GM23338 (cell line): ENCODE results near the gene MAN2B2. TPM values are rescaled to one million over a fixed set of nuclear protein-coding genes. Genes with fewer than 3 reads are reported as not detected.

Source experiments
- ATAC-seq: fragments of 200-7000 bp; cut with Tn5 transposase; 3 replicates; pipeline ENCODE4 v1.9.1; 2020
- DNase-seq: peaks from one replicate; pipeline ENCODE4 v3.0.0-alpha.2; 2015; ENCODE audit warnings: low spot score
- H2AFZ ChIP-seq: fragments of 200-600 bp; sonication (generic); 2 replicates; pipeline ENCODE4 v1.8.0; 2016; ENCODE audit warnings: antibody characterized with exemption, mild to moderate bottlenecking, moderate library complexity
- H3F3A ChIP-seq: fragments of 200-600 bp; sonication (generic); replicated peaks from 2 replicates; pipeline ENCODE4 v1.8.0; 2017; ENCODE audit warnings: antibody characterized with exemption, mixed run types, low read depth
- H3K27ac ChIP-seq: fragments of 200-600 bp; sonication (generic); 2 replicates; pipeline ENCODE4 v1.6.1; 2016; ENCODE audit warnings: low read depth
- H3K27me3 ChIP-seq: fragments of 200-600 bp; sonication (generic); 2 replicates; pipeline ENCODE4 v1.8.0; 2016; ENCODE audit warnings: mild to moderate bottlenecking, mixed run types, moderate library complexity; ENCODE audit not compliant: insufficient read depth
- H3K36me3 ChIP-seq: fragments of 200-600 bp; sonication (generic); 2 replicates; pipeline ENCODE4 v1.8.0; 2016; ENCODE audit warnings: mild to moderate bottlenecking; ENCODE audit not compliant: insufficient read depth
- H3K4me1 ChIP-seq: fragments of 200-600 bp; sonication (generic); 2 replicates; pipeline ENCODE4 v1.8.0; 2016; ENCODE audit warnings: mild to moderate bottlenecking, moderate library complexity; ENCODE audit not compliant: insufficient read depth
- H3K4me2 ChIP-seq: fragments of 200-600 bp; sonication (generic); 2 replicates; pipeline ENCODE4 v1.7.1; 2017; ENCODE audit warnings: mixed run types
- H3K4me3 ChIP-seq: fragments of 200-600 bp; sonication (generic); 2 replicates; pipeline ENCODE4 v1.6.1; 2016; ENCODE audit warnings: mixed run types
- H3K79me2 ChIP-seq: fragments of 200-600 bp; sonication (generic); replicated peaks from 2 replicates; pipeline ENCODE4 v1.8.0; 2017; ENCODE audit warnings: mild to moderate bottlenecking; ENCODE audit not compliant: insufficient read depth
- H3K9me2 ChIP-seq: fragments of 200-600 bp; sonication (generic); 2 replicates; pipeline ENCODE4 v1.8.0; 2017; ENCODE audit not compliant: insufficient read depth
- H4K20me1 ChIP-seq: fragments of 200-600 bp; sonication (generic); replicated peaks from 2 replicates; pipeline ENCODE4 v1.8.0; 2017; ENCODE audit warnings: mild to moderate bottlenecking; ENCODE audit not compliant: insufficient read depth
- H3K27ac Mint-ChIP-seq: 2 replicates; pipeline ENCODE4 v1.8.0; 2020; ENCODE audit warnings: inconsistent platforms, mild to moderate bottlenecking, moderate library complexity, mixed read lengths
- H3K27me3 Mint-ChIP-seq: 3 replicates; pipeline ENCODE4 v1.8.0; 2022; ENCODE audit warnings: low read depth, mild to moderate bottlenecking, moderate library complexity, mixed read lengths, inconsistent platforms; ENCODE audit not compliant: insufficient read depth, poor library complexity
- H3K36me3 Mint-ChIP-seq: 3 replicates; pipeline ENCODE4 v1.8.0; 2021; ENCODE audit warnings: low read depth, mild to moderate bottlenecking, inconsistent platforms, moderate library complexity, mixed read lengths
- H3K4me1 Mint-ChIP-seq: 3 replicates; pipeline ENCODE4 v1.8.0; 2020; ENCODE audit warnings: mild to moderate bottlenecking, inconsistent platforms, mixed read lengths
- H3K4me3 Mint-ChIP-seq: 3 replicates; pipeline ENCODE4 v1.8.0; 2021; ENCODE audit warnings: moderate library complexity, mild to moderate bottlenecking, inconsistent platforms, mixed read lengths
- H3K9me3 Mint-ChIP-seq: 3 replicates; pipeline ENCODE4 v1.8.0; 2020; ENCODE audit warnings: moderate library complexity, mild to moderate bottlenecking, inconsistent platforms, mixed read lengths
- ETS1 ChIP-seq: IDR thresholded peaks from 2 replicates; pipeline ENCODE4 v1.6.1; 2016; ENCODE audit warnings: antibody characterized with exemption
- EZH2phosphoT487 ChIP-seq: fragments of 200-600 bp; sonication (generic); IDR thresholded peaks from one replicate; pipeline ENCODE4 v1.8.1; 2018; ENCODE audit warnings: antibody characterized with exemption; ENCODE audit not compliant: unreplicated experiment
- NANOG ChIP-seq: IDR thresholded peaks from 2 replicates; pipeline ENCODE4 v1.6.1; 2016; ENCODE audit warnings: antibody characterized with exemption, borderline replicate concordance
- POLR2AphosphoS5 ChIP-seq: IDR thresholded peaks from 2 replicates; pipeline ENCODE4 v1.6.1; 2016; ENCODE audit warnings: antibody characterized with exemption, low read depth
- REST ChIP-seq: IDR thresholded peaks from one replicate; pipeline ENCODE4 v1.6.1; 2018; ENCODE audit warnings: antibody characterized with exemption; ENCODE audit not compliant: unreplicated experiment
- ZNF114 ChIP-seq: fragments of 250-450 bp; sonication (Bioruptor Pico); IDR thresholded peaks from 2 replicates; pipeline ENCODE4 v1.5.0; 2020; ENCODE audit warnings: mild to moderate bottlenecking, moderate library complexity
- ZNF462 ChIP-seq: fragments of 250-450 bp; sonication (Bioruptor Pico); IDR thresholded peaks from 2 replicates; pipeline ENCODE4 v1.5.0; 2020; ENCODE audit warnings: mild to moderate bottlenecking, moderate library complexity
- polyA plus RNA-seq: library from polyadenylated mRNA; unstranded; fragments of >200 nt; fragmentation: Nextera tagmentation; extraction: Ambion mirVana; gene quantifications from 2 replicates; pipeline ENCODE4 v1.2.1, GENCODE V29; 2016
- total RNA-seq: library from RNA; depleted of rRNA; stranded (reverse); fragments of >200 nt; shearing (Covaris generic); gene quantifications from 2 replicates; pipeline ENCODE4 v1.2.3, GENCODE V29; 2014

MAN2B2 gene
- total and polyA plus RNA-seq, 2 experiments from 2014 or later, result 1.6 to 6.9 TPM

- TF ChIP-seq ZNF462 (no peak), REST (no peak), ZNF114 (CRISPR knock-in tag) (no peak), POLR2AphosphoS5 (no peak)
Measured at GRCh38 chr4:6576512-6576911, 1.5 kb downstream of the MAN2B2 start (continued).

- peaks cover 3% of the 10 kb centered on the region; the same call in 2 of the 3 replicates for H3K9me3 Mint-ChIP-seq
- ATAC-seq (no peak), DNase-seq (no peak)
- Histone ChIP-seq H3K27me3 (peaks cover 20% of the 10 kb centered on the region), H3K36me3 (no peaks in the 10 kb centered on the region), H3K27ac (no peak overlapping the region), H3K9me2 (no peaks in the 10 kb centered on the region), H3K4me3 (no peak overlapping the region), H2AFZ (no peak overlapping the region), H4K20me1 (no peaks in the 10 kb centered on the region), H3K4me2 (no peak overlapping the region), H3K4me1 (peaks cover 3% of the 10 kb centered on the region; the same call in 1 of the 2 replicates), H3F3A (no peaks in the 10 kb centered on the region), H3K79me2 (no peaks in the 10 kb centered on the region)
- H3K36me3 Mint-ChIP-seq, result peaks cover 20% of the 10 kb centered on the region
- H3K4me3 Mint-ChIP-seq, result peak overlapping the region; percentile 32; the same call in 1 of the 3 replicates
- peaks cover 14% of the 10 kb centered on the region for H3K27me3 Mint-ChIP-seq
- no peak overlapping the region for H3K27ac Mint-ChIP-seq
- no peaks in the 10 kb centered on the region; the same call in 2 of the 3 replicates for H3K4me1 Mint-ChIP-seq
- TF ChIP-seq EZH2phosphoT487 (no peak), ETS1 (no peak), NANOG (no peak), ZNF114 (CRISPR knock-in tag) (no peak)
Measured at GRCh38 chr4:6576932-6577331, 1.9 kb downstream of the MAN2B2 start.
